Measurements from ENCODE around the gene OR5D14.

Gene OR5D14

DNA sequence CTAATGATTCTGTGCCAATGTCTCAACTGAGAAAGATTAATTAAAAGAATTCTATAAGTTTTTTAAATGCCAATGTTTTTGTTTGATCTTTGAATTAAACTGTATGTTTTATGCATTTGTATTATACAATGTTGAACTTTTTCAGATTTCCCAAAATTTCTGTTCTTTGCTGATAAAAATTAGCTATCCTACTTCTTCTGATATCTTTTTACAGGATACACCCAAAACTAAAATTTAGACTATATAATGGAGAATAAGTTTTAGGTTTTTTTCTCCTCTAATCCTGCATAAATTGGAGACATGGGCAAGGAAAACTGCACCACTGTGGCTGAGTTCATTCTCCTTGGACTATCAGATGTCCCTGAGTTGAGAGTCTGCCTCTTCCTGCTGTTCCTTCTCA, 31.6 kb downstream of the OR5D14 start, which contains the start of gene OR5L2:
TSS of gene OR5L2 (plus strand) at position 301 of the 400 bp plus-strand sequence. CDS start at position 301, 0 bp downstream.
- H3K4me3 ChIP-seq (ENCODE audit: low read depth, low read length), result no peak within 1 kb of the TSS
- TF ChIP-seq, protein P1, sequence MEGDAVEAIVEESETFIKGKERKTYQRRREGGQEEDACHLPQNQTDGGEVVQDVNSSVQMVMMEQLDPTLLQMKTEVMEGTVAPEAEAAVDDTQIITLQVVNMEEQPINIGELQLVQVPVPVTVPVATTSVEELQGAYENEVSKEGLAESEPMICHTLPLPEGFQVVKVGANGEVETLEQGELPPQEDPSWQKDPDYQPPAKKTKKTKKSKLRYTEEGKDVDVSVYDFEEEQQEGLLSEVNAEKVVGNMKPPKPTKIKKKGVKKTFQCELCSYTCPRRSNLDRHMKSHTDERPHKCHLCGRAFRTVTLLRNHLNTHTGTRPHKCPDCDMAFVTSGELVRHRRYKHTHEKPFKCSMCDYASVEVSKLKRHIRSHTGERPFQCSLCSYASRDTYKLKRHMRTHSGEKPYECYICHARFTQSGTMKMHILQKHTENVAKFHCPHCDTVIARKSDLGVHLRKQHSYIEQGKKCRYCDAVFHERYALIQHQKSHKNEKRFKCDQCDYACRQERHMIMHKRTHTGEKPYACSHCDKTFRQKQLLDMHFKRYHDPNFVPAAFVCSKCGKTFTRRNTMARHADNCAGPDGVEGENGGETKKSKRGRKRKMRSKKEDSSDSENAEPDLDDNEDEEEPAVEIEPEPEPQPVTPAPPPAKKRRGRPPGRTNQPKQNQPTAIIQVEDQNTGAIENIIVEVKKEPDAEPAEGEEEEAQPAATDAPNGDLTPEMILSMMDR (IDR thresholded peaks at IDR 0.05; ENCODE audit: borderline replicate concordance, insufficient read depth, low read depth, low read length), result no peak

DNA sequence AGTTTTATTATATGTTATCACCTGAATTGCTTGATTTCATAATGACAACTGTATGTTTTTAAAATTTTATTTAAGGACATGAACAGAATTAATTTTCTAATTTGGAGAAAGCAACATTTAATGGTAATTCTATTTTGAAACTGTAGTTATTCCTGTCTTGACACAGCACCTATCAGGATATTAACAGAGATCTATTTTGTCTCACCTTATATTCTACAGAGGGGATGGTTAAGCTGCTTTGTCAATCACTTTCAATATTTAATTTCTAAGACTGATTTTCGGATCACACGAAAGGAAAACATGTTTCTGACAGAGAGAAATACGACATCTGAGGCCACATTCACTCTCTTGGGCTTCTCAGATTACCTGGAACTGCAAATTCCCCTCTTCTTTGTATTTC, 43.1 kb downstream of the OR5D14 start, which contains the start of gene OR5D16:
TSS of gene OR5D16 (plus strand) at position 301 of the 400 bp plus-strand sequence. CDS start at position 301, 0 bp downstream.
- TF ChIP-seq, protein P1 (IDR thresholded peaks at IDR 0.05; ENCODE audit: borderline replicate concordance, insufficient read depth, low read depth, low read length), result no peak
- H3K4me3 ChIP-seq (ENCODE audit: low read depth, low read length), result no peak within 1 kb of the TSS

Data from GM12875 (cell line).